K562 (cell line): Measurements from ENCODE around the gene ABHD8. TPM values are rescaled to one million over a fixed set of nuclear protein-coding genes. Genes with fewer than 3 reads are reported as not detected.

Source experiments
- CBX3 ChIP-seq, 2 experiments: IDR thresholded peaks; 1 replicate in 1 of 2; 2 replicates in 1 of 2; pipeline ENCODE4 v1.6.1; 2012; ENCODE audit warnings: inconsistent platforms in 2 of 2, low read length in 2 of 2, borderline replicate concordance in 1 of 2, control low read depth in 1 of 2
- CREB1 ChIP-seq, 2 experiments: sonication (generic) in 1 of 2; formaldehyde crosslinking in 1 of 2; IDR thresholded peaks; 2 replicates each; pipeline versions ENCODE4 v1.6.1 to v1.8.0; 2012 to 2022; ENCODE audit warnings: inconsistent platforms in 1 of 2, mild to moderate bottlenecking in 1 of 2, missing genetic modification reagents in 1 of 2, moderate library complexity in 1 of 2
- HIVEP1 ChIP-seq: fragments of 250-450 bp; sonication (Bioruptor Pico); IDR thresholded peaks from 2 replicates; pipeline ENCODE4 v1.4.0; 2020; ENCODE audit warnings: mild to moderate bottlenecking
- KDM1A ChIP-seq, 2 experiments: fragments of 450-650 bp; IDR thresholded peaks; 2 replicates each; pipeline ENCODE4 v1.6.1; 2016; ENCODE audit warnings: mild to moderate bottlenecking in 2 of 2
- KHSRP ChIP-seq: fragments of 450-650 bp; IDR thresholded peaks from 2 replicates; pipeline ENCODE4 v1.6.1; 2017
- MEIS2 ChIP-seq: fragments of 450-650 bp; IDR thresholded peaks from 2 replicates; pipeline ENCODE4 v1.6.1; 2014; ENCODE audit warnings: mild to moderate bottlenecking; ENCODE audit not compliant: partially characterized antibody
- PHTF2 ChIP-seq: fragments of 250-450 bp; sonication (Bioruptor Pico); IDR thresholded peaks from 2 replicates; pipeline ENCODE4 v1.5.0; 2021; ENCODE audit warnings: mild to moderate bottlenecking
- SMAD4 ChIP-seq: fragments of 250-450 bp; sonication (Bioruptor Pico); conservative IDR thresholded peaks from 2 replicates; pipeline ENCODE4 v1.8.0; 2021; ENCODE audit warnings: inconsistent platforms, mild to moderate bottlenecking, moderate library complexity
- ZNF512 ChIP-seq: IDR thresholded peaks from 2 replicates; pipeline ENCODE4 v1.6.1; 2016; ENCODE audit warnings: missing genetic modification characterization, missing compliant biosample characterization
- polyA plus RNA-seq, 8 experiments: library from polyadenylated mRNA; depleted of rRNA in 4 of 8; stranded (reverse) in 5 of 8; unstranded in 3 of 8; fragments of >200 nt; fragmentation: Nextera tagmentation in 2 of 8; fragmentation: Illumina TruSeq in 1 of 8; extraction: Ambion mirVana in 2 of 8; extraction: Trizol in 1 of 8; gene quantifications; 2 replicates each; pipeline versions ENCODE4 v1.2.1 to v1.2.3, GENCODE V29; 2011 to 2014; ENCODE audit warnings: inconsistent platforms in 1 of 8, missing spikeins in 1 of 8
- total RNA-seq, 7 experiments: library from RNA; depleted of rRNA in 6 of 7; stranded (reverse); fragments of >200 nt in 6 of 7; fragmentation: Illumina TruSeq in 2 of 7; extraction: Trizol in 2 of 7; gene quantifications; 2 replicates each; pipeline versions ENCODE4 v1.2.1 to v1.2.3, GENCODE V29; 2011 to 2021; ENCODE audit warnings: low replicate concordance in 1 of 7

Gene ABHD8
- total and polyA plus RNA-seq, 9 of the 15 experiments (the other 6 are each of a cell fraction or from before 2014, with no cell fraction given) = 0.04 to 6.6 (median 2.0) TPM; not detected in 1

GRCh38 chr19:17263712-17264640, 39.2 kb downstream of the ABHD8 start (continued):
- TF ChIP-seq HIVEP1 (CRISPR knock-in tag) (no peak), CBX3 (IDR thresholded peaks at IDR 0.05; ENCODE audit: borderline replicate concordance in 1 of 2, low read length in 2 of 2) (peak in 1 of 2 experiments; percentile 62; a peak in 1 of 3 replicates), CREB1 (IDR thresholded peaks at IDR 0.05) (no peak), CREB1 (CRISPR knock-in tag; IDR thresholded peaks at IDR 0.05) (no peak), KDM1A (IDR thresholded peaks at IDR 0.05) (peak; percentile 61 to 66; a peak in 3 of 4 replicates), SMAD4 (no peak), ZNF512 (tag) (no peak), KHSRP (no peak), MEIS2 (no peak), PHTF2 (CRISPR knock-in tag) (no peak)
